IPS-18c (cell line): ENCODE measurements around the gene YIPF1.

Experiments
- H3K4me3 ChIP-seq: 2 replicates; pipeline ENCODE4 v1.7.0; 2013; ENCODE audit warnings: low read depth, mild to moderate bottlenecking, low read length, moderate library complexity; ENCODE audit not compliant: insufficient read depth
- H3K9me3 ChIP-seq: one replicate; pipeline ENCODE4 v1.6.1; 2013; ENCODE audit warnings: mild to moderate bottlenecking, low read length, moderate library complexity; ENCODE audit not compliant: control insufficient read depth, insufficient read depth

Gene YIPF1

GRCh38 chr1:53889304-53890298, at the start of gene YIPF1:
Gene YIPF1 (minus strand): TSS chr1:53889797. CDS start chr1:53888937, 860 bp downstream.
- H3K4me3 ChIP-seq: peak within 1 kb of the TSS; percentile 96
- no peaks in the 10 kb centered on the region for H3K9me3 ChIP-seq

GRCh38 chr1:53938136-53938830, 48.7 kb upstream of the YIPF1 start:
- Histone ChIP-seq H3K4me3 (no peak overlapping the region), H3K9me3 (no peaks in the 10 kb centered on the region)

- Histone ChIP-seq H3K9me3 (peaks cover 4% of the 10 kb centered on the region), H3K4me3 (no peak overlapping the region)
Observed at GRCh38 chr1:53936430-53936829, 46.8 kb upstream of the YIPF1 start.

- Histone ChIP-seq H3K4me3 (no peak overlapping the region), H3K9me3 (peaks cover 4% of the 10 kb centered on the region)
Observed at GRCh38 chr1:53934170-53934765, 44.7 kb upstream of the YIPF1 start.

GRCh38 chr1:53931523-53931922, 41.9 kb upstream of the YIPF1 start:
- H3K4me3 ChIP-seq: no peak overlapping the region

GRCh38 chr1:53930932-53931331, 41.3 kb upstream of the YIPF1 start:
- no peak overlapping the region for H3K4me3 ChIP-seq
- peaks cover 4% of the 10 kb centered on the region for H3K9me3 ChIP-seq

More at GRCh38 chr1:53931523-53931922, 41.9 kb upstream of the YIPF1 start:
- H3K9me3 ChIP-seq: peaks cover 4% of the 10 kb centered on the region

- H3K9me3 ChIP-seq: peaks cover 7% of the 10 kb centered on the region
Observed at GRCh38 chr1:53929246-53929960, 39.8 kb upstream of the YIPF1 start.

GRCh38 chr1:53927376-53927881, 37.8 kb upstream of the YIPF1 start:
- Histone ChIP-seq H3K4me3 (no peak overlapping the region), H3K9me3 (peaks cover 4% of the 10 kb centered on the region)

More at GRCh38 chr1:53929246-53929960, 39.8 kb upstream of the YIPF1 start:
- H3K4me3 ChIP-seq: no peak overlapping the region

- H3K4me3 ChIP-seq: no peak overlapping the region
- peaks cover 2% of the 10 kb centered on the region for H3K9me3 ChIP-seq
Observed at GRCh38 chr1:53919675-53920066, 30.1 kb upstream of the YIPF1 start.

- H3K9me3 ChIP-seq: peaks cover 2% of the 10 kb centered on the region
Observed at GRCh38 chr1:53918343-53918742, 28.7 kb upstream of the YIPF1 start.

GRCh38 chr1:53913352-53914033, 23.9 kb upstream of the YIPF1 start:
- Histone ChIP-seq H3K9me3 (no peaks in the 10 kb centered on the region), H3K4me3 (no peak overlapping the region)

More at GRCh38 chr1:53918343-53918742, 28.7 kb upstream of the YIPF1 start:
- no peak overlapping the region for H3K4me3 ChIP-seq

- Histone ChIP-seq H3K4me3 (no peak overlapping the region), H3K9me3 (no peaks in the 10 kb centered on the region)
Observed at GRCh38 chr1:53911442-53911841, 21.8 kb upstream of the YIPF1 start.

GRCh38 chr1:53909946-53910345, 20.3 kb upstream of the YIPF1 start:
- H3K9me3 ChIP-seq: no peaks in the 10 kb centered on the region

GRCh38 chr1:53906121-53906520, 16.5 kb upstream of the YIPF1 start:
- Histone ChIP-seq H3K4me3 (no peak overlapping the region), H3K9me3 (no peaks in the 10 kb centered on the region)

More at GRCh38 chr1:53909946-53910345, 20.3 kb upstream of the YIPF1 start:
- no peak overlapping the region for H3K4me3 ChIP-seq

GRCh38 chr1:53905509-53905908, 15.9 kb upstream of the YIPF1 start:
- Histone ChIP-seq H3K9me3 (no peaks in the 10 kb centered on the region), H3K4me3 (no peak overlapping the region)
